A673 (cell line): Measurements from ENCODE around the gene SUPT5H. TPM values are rescaled to one million over a fixed set of nuclear protein-coding genes. Genes with fewer than 3 reads are reported as not detected.

Source experiments
- BruUV-seq: library from RNA; stranded (reverse); fragments of 400-500 nt; replicated peaks from 2 replicates; lab custom pipeline; 2021; lab: Mats Ljungman, UMichigan
- CTCF ChIA-PET: fragments of 300-600 bp; sonication (Branson Sonifier 250); formaldehyde crosslinking; loops from one replicate; lab custom pipeline; 2022; ENCODE audit warnings: antibody characterized with exemption; lab: Charles Lee
- POLR2A ChIA-PET: fragments of 300-600 bp; sonication (Branson Sonifier 250); formaldehyde crosslinking; loops from one replicate; lab custom pipeline; 2022; ENCODE audit warnings: antibody characterized with exemption; ENCODE audit not compliant: low non-redundant PET; lab: Charles Lee
- DNase-seq: peaks from one replicate; pipeline ENCODE4 v3.0.0-alpha.2; 2015; ENCODE audit warnings: low spot score
- H3K27ac ChIP-seq: fragments of 200-600 bp; sonication (generic); 2 replicates; pipeline ENCODE4 v1.5.1; 2016; ENCODE audit warnings: mixed run types, low read depth, mild to moderate bottlenecking, mixed read lengths, antibody characterized with exemption, low read length; ENCODE audit not compliant: poor library complexity, severe bottlenecking
- H3K27me3 ChIP-seq: fragments of 200-600 bp; sonication (generic); replicated peaks from 2 replicates; pipeline ENCODE4 v1.6.1; 2017; ENCODE audit warnings: mixed run types, low read depth, mild to moderate bottlenecking, mixed read lengths, antibody characterized with exemption, low read length; ENCODE audit not compliant: insufficient read depth, poor library complexity
- H3K36me3 ChIP-seq: fragments of 200-600 bp; sonication (generic); 2 replicates; pipeline ENCODE4 v1.6.1; 2016; ENCODE audit warnings: mixed run types, mild to moderate bottlenecking, mixed read lengths, antibody characterized with exemption, low read length; ENCODE audit not compliant: insufficient read depth, poor library complexity, severe bottlenecking
- H3K4me1 ChIP-seq: fragments of 200-600 bp; sonication (generic); 2 replicates; pipeline ENCODE4 v1.6.1; 2017; ENCODE audit warnings: mixed run types, mild to moderate bottlenecking, mixed read lengths, antibody characterized with exemption, low read length; ENCODE audit not compliant: insufficient read depth, poor library complexity, severe bottlenecking
- H3K4me3 ChIP-seq: fragments of 200-600 bp; sonication (generic); 2 replicates; pipeline ENCODE4 v1.5.1; 2016; ENCODE audit warnings: low read depth, mixed run types, mild to moderate bottlenecking, mixed read lengths, low read length; ENCODE audit not compliant: poor library complexity, severe bottlenecking
- H3K9me3 ChIP-seq: fragments of 200-600 bp; sonication (generic); 2 replicates; pipeline ENCODE4 v1.6.1; 2016; ENCODE audit warnings: mixed run types, low read depth, mild to moderate bottlenecking, mixed read lengths, antibody characterized with exemption, low read length; ENCODE audit not compliant: poor library complexity, severe bottlenecking
- EZH2 ChIP-seq: fragments of 200-600 bp; sonication (generic); IDR thresholded peaks from 2 replicates; pipeline ENCODE4 v1.6.1; 2017; ENCODE audit warnings: borderline replicate concordance, low read depth, mild to moderate bottlenecking, mixed read lengths, antibody characterized with exemption, low read length; ENCODE audit not compliant: poor library complexity, severe bottlenecking
- intact Hi-C: fragments of 100-400 bp; cut with micrococcal nuclease; formaldehyde crosslinking; loops from one replicate; pipeline ENCODE4 v1.10.0; 2022; ENCODE audit not compliant: unreplicated experiment
- total RNA-seq: library from RNA; stranded (reverse); gene quantifications from 2 replicates; pipeline ENCODE4 v1.2.3, GENCODE V29; 2021
- TF ChIP-seq, protein P1 (sequence below): fragments of 300-800, 200-600 bp; sonication (generic); conservative IDR thresholded peaks from 2 replicates; pipeline ENCODE4 v1.5.1; 2017; ENCODE audit warnings: low read depth, mild to moderate bottlenecking, antibody characterized with exemption, low read length, moderate library complexity, mixed read lengths

SUPT5H gene
- total RNA-seq, 1 experiment from 2014 or later = 169 TPM

DNA sequence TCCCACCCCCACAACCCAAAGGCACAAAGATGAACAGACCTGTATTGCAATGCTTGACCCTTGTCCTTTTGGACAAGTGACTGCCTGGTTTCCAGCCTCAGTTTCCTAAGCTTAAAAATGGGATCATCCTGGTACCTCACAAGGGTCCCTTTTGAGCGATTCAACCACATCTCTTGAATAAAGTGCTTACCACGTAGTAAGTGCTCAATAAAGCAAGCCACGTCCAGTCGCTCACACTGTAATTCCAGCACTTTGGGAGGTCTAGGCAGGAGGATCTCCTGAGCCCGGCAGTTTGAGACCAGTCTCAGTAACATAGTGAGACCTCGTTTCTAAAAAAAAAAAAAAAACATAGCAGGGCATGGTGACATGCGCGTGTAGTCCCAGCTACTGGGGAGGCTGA, 54.5 kb downstream of the SUPT5H start:
- CTCF ChIA-PET = interaction anchor here (0.6 kb wide), 2 partner anchors 11 to 55 kb away, joined by 4 to 6 read pairs; partner anchors contain the start of gene SUPT5H
- no peaks in the 10 kb centered on the region for H3K9me3 ChIP-seq
- H3K4me1 ChIP-seq = peaks cover 13% of the 10 kb centered on the region
- no peak for TF ChIP-seq EZH2
- TF ChIP-seq, protein P1, sequence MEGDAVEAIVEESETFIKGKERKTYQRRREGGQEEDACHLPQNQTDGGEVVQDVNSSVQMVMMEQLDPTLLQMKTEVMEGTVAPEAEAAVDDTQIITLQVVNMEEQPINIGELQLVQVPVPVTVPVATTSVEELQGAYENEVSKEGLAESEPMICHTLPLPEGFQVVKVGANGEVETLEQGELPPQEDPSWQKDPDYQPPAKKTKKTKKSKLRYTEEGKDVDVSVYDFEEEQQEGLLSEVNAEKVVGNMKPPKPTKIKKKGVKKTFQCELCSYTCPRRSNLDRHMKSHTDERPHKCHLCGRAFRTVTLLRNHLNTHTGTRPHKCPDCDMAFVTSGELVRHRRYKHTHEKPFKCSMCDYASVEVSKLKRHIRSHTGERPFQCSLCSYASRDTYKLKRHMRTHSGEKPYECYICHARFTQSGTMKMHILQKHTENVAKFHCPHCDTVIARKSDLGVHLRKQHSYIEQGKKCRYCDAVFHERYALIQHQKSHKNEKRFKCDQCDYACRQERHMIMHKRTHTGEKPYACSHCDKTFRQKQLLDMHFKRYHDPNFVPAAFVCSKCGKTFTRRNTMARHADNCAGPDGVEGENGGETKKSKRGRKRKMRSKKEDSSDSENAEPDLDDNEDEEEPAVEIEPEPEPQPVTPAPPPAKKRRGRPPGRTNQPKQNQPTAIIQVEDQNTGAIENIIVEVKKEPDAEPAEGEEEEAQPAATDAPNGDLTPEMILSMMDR = no peak
- H3K36me3 ChIP-seq = no peaks in the 10 kb centered on the region
- BruUV-seq = no TSS peak
- H3K4me3 ChIP-seq = no peak overlapping the region
- POLR2A ChIA-PET = no interaction called here
- intact Hi-C loops = no loop called here
- no peak overlapping the region for H3K27ac ChIP-seq
- peaks cover 20% of the 10 kb centered on the region for H3K27me3 ChIP-seq
- no peak for DNase-seq

DNA sequence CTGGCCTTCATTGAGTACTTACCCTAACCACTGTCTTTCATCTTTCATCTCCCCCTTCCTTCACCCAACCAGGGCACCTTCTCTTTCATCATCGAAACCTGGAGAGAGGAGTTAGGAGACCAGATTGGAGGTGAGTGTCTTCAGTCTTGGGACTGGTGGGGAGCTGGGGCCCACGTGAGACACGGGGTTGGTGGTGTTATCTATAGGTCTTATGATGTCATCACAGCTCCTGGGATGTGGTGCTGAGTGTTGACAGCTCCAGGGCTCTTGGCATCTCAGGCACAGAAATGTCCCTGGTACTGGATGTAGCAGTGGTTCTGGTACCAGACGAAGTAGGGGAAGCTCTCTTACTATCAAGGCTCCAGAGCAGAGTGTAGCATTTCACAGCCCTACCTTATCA, 55.2 kb downstream of the SUPT5H start:
- Histone ChIP-seq H3K27me3 (peaks cover 20% of the 10 kb centered on the region), H3K4me1 (peaks cover 13% of the 10 kb centered on the region), H3K4me3 (no peak overlapping the region), H3K27ac (no peak overlapping the region), H3K36me3 (no peaks in the 10 kb centered on the region), H3K9me3 (no peaks in the 10 kb centered on the region)
- intact Hi-C loops = no loop called here
- TF ChIP-seq EZH2 = no peak
- POLR2A ChIA-PET = interaction anchor here (0.6 to 1.0 kb wide), 2 partner anchors 65 to 334 kb away, joined by 10 to 14 read pairs; partner anchors contain the start of genes DYRK1B and RPS16
- BruUV-seq = no TSS peak
- no peak for DNase-seq
- CTCF ChIA-PET = interaction anchor here (0.6 to 0.7 kb wide), 2 partner anchors 10 to 48 kb away, joined by 4 to 6 read pairs; no protein-coding TSS in a partner anchor

DNA sequence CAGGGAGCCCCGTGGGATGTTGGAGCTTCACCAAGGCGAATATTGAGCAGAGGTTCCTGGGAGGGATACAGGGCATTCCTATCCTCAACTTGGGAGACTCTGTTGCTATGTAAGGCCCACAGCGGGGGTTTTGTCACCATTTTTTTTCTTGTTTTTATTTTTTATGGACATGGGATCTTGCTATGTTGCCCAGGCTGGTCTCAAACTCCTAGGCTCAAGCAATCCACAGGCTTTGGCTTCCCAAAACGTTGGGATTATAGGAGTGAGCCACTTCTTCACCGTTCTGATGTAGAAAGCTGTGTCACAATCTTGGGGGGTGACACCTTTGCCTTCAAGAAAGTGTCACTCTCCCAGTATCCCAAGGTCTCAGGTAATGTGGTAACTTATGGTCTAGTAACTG, 56.0 kb downstream of the SUPT5H start:
- no peak overlapping the region for H3K27ac ChIP-seq
- CTCF ChIA-PET = no interaction called here
- no TSS peak for BruUV-seq
- H3K4me3 ChIP-seq = no peak overlapping the region
- peaks cover 13% of the 10 kb centered on the region for H3K4me1 ChIP-seq
- TF ChIP-seq EZH2 = no peak
- TF ChIP-seq, protein P1 = no peak
- no peaks in the 10 kb centered on the region for H3K36me3 ChIP-seq
- H3K9me3 ChIP-seq = no peaks in the 10 kb centered on the region
- intact Hi-C loops = no loop called here
- peaks cover 20% of the 10 kb centered on the region for H3K27me3 ChIP-seq
- POLR2A ChIA-PET = interaction anchor here (1.0 kb wide), 1 partner anchor 66 kb away, joined by 10 read pairs; the partner anchor contains the start of gene RPS16
- DNase-seq = no peak
